HTERT RPE-1 (cell line): ENCODE data around the gene RBM41.
"Not testable (repeated sequence)": the region's sequence is repeated elsewhere in the genome, so short reads cannot be mapped to it uniquely, and the experiment has no call there.

ENCODE experiments used
- in situ Hi-C: fragments of 300-500 bp; cut with MboI; formaldehyde crosslinking; loops from 4 replicates; pipeline ENCODE4 v1.14.3; 2020; ENCODE audit warnings: low sequenced_read_pairs

Gene RBM41

DNA sequence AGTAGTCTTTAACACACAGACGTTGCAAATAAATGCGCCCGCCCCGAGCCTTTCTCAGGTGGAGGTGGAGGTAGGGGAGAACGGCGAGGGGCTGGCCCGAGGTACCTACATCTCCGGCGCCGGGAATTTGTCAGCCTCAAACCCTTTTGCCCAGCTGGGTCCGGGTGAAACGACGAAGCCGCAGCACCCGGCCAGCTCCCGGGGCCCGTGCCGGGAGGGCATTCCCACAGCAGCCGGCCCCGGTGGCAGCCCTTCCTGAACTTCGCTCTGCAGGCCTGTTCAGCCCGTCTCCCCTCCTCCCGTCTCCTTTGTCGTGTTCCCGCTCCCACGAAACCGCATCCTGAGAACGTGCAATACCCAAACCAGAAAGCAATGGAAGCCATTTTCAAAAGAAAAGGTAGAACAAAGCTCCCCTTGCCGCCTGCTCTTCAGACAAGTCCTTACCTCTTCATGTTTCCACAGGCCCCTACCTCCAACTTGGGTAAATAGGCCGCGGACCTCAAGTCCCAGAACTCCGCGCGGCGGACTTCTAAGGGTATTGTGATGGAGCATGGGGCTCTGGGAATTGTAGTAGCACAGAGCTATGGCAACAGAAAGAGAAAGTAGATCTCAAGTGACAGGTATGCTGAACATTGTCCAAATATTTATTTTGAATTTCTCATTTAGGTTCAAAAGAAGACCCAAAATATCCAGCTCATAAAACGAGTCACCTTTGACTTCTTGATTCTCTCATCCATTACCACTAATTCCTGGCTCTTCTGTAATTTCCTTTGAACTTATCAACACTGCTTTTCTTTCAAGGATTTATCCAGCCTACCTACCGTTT, at the start of gene RBM41:
TSS of gene RBM41 (minus strand) at position 501 of the 826 bp plus-strand sequence. CDS start at position 452, 49 bp downstream.
- in situ Hi-C loops, result no loop called here

DNA sequence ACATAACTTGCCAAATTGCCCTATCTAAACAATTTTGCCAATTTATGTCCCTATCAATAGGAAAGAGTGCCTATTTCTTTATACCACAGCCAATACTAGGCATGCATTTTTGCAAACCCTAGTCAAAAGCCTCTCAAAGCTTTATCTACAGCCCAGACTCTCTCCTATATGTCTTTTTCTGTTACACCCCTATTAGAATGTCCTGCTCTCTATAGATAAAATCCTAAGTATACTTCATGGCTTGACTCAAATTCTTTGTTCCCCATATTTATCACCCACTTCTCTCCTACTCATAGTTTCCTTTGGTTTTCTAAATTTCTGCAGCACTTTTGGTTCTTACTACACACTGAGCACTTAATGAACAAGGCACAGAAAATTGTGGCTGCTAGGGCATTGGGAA, 49.6 kb upstream of the RBM41 start:
- in situ Hi-C loops, result no loop called here

- in situ Hi-C loops, result no loop called here
These were observed 48.7 kb upstream of the RBM41 start for GRCh38 chrX:107167163-107167921.

GRCh38 chrX:107157618-107158017, 39.0 kb upstream of the RBM41 start:
- in situ Hi-C loops, result not testable (repeated sequence)

GRCh38 chrX:107155621-107156430, 37.2 kb upstream of the RBM41 start:
- in situ Hi-C loops, result not testable (repeated sequence)

DNA sequence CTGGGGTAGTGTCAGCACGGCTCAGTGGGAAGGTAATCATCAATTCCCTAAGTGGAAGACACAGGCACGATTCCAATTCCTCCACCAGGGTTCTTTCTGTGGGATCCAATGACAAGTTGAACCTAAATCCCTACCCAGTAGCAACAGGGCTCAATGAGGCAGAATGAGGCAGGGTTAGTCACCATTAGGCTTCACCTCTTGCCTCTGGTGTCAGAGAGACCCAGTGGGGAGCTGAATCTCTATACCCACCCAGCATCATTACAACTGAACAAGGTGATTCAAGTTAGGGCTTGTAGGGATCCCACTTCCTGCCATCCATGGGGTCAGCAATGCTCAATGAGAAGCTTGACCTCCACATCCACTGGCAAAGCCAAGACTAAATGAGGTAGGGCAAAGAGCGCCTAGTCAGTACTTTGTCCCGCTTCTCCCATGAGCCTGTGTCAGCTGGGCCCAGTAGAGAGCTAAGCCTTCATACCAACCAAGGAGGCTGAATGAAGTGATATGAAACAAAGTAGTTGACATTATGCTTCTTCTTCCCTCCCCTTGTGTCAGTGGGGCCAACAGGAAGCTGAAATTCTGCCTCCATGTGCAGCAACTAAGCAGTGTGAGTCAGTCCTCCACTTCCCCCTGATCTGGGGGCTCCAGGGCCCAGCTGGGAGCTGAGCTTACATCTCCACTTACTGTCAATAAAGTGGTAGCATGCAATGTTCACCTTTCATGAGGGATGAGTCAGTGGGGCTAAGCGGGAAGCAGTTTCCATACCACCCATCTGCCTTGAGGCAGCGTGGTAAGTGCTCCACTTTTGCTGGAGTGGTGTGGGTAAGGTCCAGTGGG, 36.4 kb upstream of the RBM41 start:
- in situ Hi-C loops, result no loop called here

DNA sequence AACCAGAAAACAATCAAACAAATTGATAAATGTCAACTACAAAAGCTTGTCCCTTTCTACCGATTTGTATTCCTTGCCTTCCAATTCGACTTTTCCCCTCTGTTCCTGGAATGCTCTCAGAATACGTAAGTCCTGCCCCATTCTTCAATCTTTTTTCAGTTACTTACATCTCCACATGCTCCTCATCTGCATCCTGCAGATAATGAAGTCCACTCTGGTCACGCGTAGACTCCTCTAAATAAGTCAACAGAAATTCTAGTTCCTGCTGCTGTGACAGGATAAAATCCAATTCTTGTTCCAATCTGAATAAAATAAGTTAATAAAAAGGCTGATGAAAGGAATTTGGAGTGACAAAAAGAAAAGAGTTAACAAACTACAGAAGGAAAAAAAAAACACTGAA, 34.4 kb upstream of the RBM41 start:
- in situ Hi-C loops, result no loop called here

DNA sequence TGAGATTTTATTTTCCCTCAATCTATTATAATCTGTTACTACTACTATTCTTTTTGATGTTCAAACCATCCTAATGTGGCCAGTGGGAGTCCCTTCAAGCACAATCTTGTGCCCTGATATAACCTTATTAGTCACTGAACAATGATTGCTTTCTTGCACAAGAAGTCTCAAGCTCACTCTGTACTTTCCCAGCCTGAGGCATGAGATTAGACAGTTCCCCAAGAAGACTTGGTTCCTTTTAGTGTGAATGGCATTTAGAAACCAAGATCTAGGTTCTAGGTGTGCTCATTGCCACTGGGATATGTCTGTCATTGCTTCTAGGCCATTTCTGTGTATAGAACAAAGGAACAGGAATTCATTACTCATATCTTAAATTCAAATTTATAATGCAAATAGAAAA, 28.0 kb upstream of the RBM41 start:
- in situ Hi-C loops, result no loop called here

GRCh38 chrX:107135965-107136307, 17.3 kb upstream of the RBM41 start:
- in situ Hi-C loops, result no loop called here

- in situ Hi-C loops, result no loop called here
These were observed 16.7 kb upstream of the RBM41 start for GRCh38 chrX:107135049-107135964.

- in situ Hi-C loops, result no loop called here
These were observed 5.1 kb upstream of the RBM41 start for GRCh38 chrX:107123750-107124149.

- in situ Hi-C loops, result no loop called here
These were observed 661 bp upstream of the RBM41 start for GRCh38 chrX:107119283-107119682.

- in situ Hi-C loops, result no loop called here
These were observed 665 bp downstream of the RBM41 start for GRCh38 chrX:107117993-107118321.

DNA sequence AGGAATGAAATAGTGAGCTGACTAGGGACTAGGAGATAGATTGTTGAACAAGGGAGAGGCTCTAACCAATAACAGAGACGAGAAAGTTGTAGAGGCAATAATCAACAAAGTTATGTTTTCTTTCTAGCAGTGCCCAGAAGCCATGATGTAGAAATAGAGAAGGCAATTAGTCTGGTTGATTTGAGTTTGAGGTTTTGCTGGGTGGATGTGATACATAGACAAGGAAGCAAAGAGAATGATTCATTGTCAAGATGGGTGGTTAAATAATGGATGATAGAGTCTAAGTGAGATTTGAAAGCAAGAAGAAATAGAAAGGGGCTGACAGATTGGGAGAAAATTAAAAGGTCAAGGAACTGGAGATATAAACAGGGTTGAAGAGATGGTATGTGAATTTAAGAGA, 11.2 kb downstream of the RBM41 start:
- in situ Hi-C loops, result no loop called here

DNA sequence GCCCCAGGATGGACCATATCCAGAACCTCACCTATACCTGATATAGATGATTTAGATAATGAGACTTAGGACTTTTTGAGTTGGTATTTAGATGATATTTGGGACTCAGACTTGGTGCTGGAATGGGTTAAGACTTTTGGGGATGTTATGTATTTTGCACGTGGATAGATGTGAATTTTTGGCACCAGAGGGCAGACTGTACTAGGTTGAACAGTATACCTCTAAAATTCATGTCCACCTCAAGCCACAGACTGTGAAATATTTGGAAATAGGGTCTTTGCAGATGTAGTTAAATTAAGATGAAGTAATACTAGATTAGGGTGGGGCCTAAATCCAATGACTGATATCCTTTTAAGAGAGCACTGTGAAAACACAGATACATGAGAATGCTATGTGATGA, 15.6 kb downstream of the RBM41 start:
- in situ Hi-C loops, result no loop called here

DNA sequence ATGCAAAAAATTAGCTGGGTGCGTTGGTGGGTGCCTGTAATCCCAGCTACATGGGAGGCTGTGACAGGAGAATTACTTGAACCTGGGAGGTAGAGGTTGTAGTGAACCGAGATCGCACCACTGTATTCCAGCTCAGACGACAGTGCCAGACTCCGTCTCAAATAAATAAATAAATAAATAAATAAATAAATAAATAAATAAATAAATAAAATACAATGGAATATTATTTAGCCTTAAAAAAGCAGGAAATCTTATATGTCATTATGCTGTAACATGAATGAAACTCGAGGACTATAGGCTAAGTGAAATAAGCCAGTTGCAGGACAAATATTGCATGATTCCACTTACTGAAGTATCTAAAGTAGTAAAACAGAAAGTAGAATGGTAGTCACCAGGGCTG, 42.5 kb downstream of the RBM41 start:
- in situ Hi-C loops, result no loop called here

DNA sequence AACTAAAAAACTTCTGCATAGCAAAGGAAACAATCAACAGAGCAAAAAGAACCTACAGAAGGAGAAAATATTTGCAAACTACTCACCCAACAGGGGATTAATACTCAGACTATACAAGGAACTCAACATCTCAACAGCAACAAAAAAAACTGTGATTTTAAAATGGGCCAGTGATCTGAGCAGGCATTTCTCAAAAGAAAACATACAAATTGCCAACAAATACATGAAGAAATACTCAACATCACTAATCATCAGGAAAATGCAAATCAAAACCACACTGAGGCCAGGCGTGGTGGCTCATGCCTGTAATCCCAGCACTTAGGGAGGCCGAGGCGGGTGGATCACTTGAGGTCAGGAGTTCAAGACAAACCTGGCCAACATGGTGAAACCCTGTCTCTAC, 60.9 kb downstream of the RBM41 start:
- in situ Hi-C loops, result not testable (repeated sequence)

GRCh38 chrX:107054978-107055377, 63.6 kb downstream of the RBM41 start:
- in situ Hi-C loops, result no loop called here

GRCh38 chrX:107050195-107050709, 68.4 kb downstream of the RBM41 start:
- in situ Hi-C loops, result no loop called here
